Lower leg skin (tissue), 4 donors: ENCODE results near the gene RRAGC. TPM values are rescaled to one million over a fixed set of nuclear protein-coding genes. Genes with fewer than 3 reads are reported as not detected.

Experiments used
- DNase-seq, 2 donors: peaks; one replicate each; pipeline ENCODE4 v3.0.0-alpha.2; 2019; ENCODE audit warnings: low spot score in 2 of 2
- H3K4me3 ChIP-seq: fragments of 200-600 bp; sonication (generic); 2 replicates; pipeline ENCODE4 v1.5.1; 2017; ENCODE audit warnings: mild to moderate bottlenecking, low read depth; ENCODE audit not compliant: poor library complexity, severe bottlenecking
- CTCF ChIP-seq, 3 donors: fragments of 450-650 bp; IDR thresholded peaks; one replicate each; pipeline ENCODE4 v1.5.1; 2016; ENCODE audit warnings: antibody characterized with exemption in 3 of 3, mild to moderate bottlenecking in 3 of 3, moderate library complexity in 2 of 3
- POLR2A ChIP-seq, 2 donors: fragments of 450-650 bp; IDR thresholded peaks; one replicate each; pipeline ENCODE4 v1.6.1; 2016 to 2017; ENCODE audit warnings: antibody characterized with exemption in 2 of 2, mild to moderate bottlenecking in 1 of 2, moderate library complexity in 1 of 2
- WGBS, 2 donors: methylation state at CpG; one replicate each; pipeline ENCODE4 v1.1.5; 2018; 5-methylcytosine and 5-hydroxymethylcytosine counted together
- intact Hi-C: fragments of 100-400 bp; cut with DNase I; formaldehyde crosslinking; loops from one replicate; pipeline ENCODE4 v1.15.0; 2023; ENCODE audit warnings: low total_unique reads
- total RNA-seq, 4 donors: library from RNA; depleted of rRNA; stranded (reverse); fragments of >200 nt; gene quantifications; one replicate each; pipeline ENCODE4 v1.1.0, GENCODE V29; 2016

RRAGC gene
- total RNA-seq, 4 donors from 2014 or later = 19.5 to 27.7 (median 21.6) TPM

DNA sequence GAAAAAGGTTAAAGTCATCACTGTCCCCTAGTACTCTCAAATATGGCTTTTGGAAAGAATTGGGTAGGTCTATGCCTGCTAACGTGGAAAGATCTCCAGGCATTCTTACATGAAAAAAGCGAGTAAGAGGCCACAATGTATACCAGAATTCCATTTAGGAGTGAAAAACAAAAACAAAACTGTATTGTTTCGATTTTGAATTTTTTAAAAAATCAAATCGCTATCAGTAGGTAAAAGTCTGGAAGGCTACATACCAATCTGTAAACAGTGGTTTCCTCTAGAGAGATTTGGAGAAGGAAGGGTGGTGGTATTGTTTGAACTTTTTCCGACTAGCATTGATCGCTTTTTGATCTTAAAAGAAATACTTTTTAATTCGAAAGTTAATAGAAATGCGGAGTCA is 55.9 kb downstream of the RRAGC start:
- no peak for TF ChIP-seq CTCF (IDR thresholded peaks at IDR 0.05)
- no peak for TF ChIP-seq POLR2A (IDR thresholded peaks at IDR 0.05)
- no peak overlapping the region for H3K4me3 ChIP-seq
- DNase-seq = no peak
- intact Hi-C loops = no loop called here
- WGBS, 2 donors = 9 to 14% methylated on average over 8 of the region's 8 CpGs

DNA sequence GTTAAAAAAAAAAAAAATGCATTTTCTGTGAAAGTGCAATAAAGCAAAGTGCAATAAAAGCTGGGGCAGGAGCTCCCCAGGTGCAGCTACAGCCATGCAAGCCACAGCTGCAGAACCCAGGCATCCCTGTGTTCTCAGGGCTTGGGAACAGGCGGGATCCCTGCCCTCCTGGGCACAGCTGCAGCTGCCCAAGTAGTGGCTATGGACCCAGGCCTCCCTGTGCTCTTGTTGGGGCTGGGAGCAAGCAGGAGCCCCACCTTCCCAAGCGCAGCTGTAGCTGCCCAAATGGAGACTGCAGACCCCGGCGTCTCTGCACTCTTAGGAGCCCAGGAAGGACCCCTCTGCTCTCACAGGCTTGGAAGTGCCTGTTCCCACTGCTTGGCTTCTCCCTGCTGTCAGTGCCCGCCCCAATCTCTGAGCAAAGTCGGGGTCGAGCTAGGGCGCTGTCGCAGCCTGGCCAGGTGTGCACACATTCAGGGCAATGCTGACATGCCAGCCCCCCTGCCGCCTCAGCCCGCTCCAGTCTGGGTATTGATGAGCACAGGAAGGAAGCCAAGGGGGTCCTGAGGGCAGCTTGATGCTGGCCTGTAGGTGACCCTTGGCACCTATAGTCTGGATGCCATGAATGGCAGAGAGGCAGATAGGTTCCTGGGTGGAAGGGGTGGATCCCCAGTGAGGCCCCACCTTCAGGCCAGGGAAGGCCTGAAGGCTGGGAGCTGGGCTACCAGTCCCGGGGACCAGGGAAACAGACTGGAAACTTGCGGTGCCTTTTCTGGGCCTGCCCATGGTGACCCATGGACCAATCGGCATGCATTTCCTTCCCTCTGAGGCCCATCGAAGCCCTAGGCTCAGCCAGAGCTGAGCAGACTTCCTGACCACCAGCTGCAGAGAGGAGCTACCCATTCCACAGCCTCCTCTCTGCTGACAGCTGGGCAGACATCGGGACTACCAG is 58.6 kb downstream of the RRAGC start:
- DNase-seq = peak in 1 of 2 donors; percentile 78
- intact Hi-C loops = no loop called here
- WGBS, 2 donors = 75 to 85% methylated on average over 8 to 16 of the region's 16 CpGs
- no peak for TF ChIP-seq POLR2A (IDR thresholded peaks at IDR 0.05)
- no peak for TF ChIP-seq CTCF (IDR thresholded peaks at IDR 0.05)
- no peak overlapping the region for H3K4me3 ChIP-seq

GRCh38 chr1:38793299-38793698 is 66.3 kb downstream of the RRAGC start:
- intact Hi-C loops = no loop called here
- DNase-seq = no peak
- no peak overlapping the region for H3K4me3 ChIP-seq
- TF ChIP-seq POLR2A (IDR thresholded peaks at IDR 0.05) = no peak
- no peak for TF ChIP-seq CTCF (IDR thresholded peaks at IDR 0.05)

GRCh38 chr1:38791892-38792291 is 67.7 kb downstream of the RRAGC start:
- no peak for TF ChIP-seq POLR2A (IDR thresholded peaks at IDR 0.05)
- peak in 1 of 2 donors; percentile 31 for DNase-seq
- no peak overlapping the region for H3K4me3 ChIP-seq
- 61 to 75% methylated on average over 1 of the region's 1 CpG for WGBS, 2 donors
- intact Hi-C loops = no loop called here

DNA sequence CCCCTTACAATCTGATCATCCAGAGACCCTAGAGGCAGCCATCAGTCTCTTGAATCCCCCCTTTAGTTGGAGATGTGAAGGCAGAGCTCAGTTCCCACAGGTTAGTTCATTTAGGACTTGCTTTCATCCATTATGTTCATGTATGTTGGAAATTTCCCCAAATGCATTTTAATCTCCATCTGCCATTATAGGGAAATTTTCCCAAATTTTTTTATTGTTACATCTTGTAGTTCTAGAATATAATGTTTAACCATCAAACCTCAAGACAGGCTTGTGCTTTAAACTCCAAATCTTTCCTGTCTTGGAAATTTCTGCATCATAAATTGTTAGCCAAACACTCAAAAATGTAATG is 68.4 kb downstream of the RRAGC start:
- DNase-seq = no peak
- intact Hi-C loops = no loop called here
- no peak overlapping the region for H3K4me3 ChIP-seq
- TF ChIP-seq POLR2A (IDR thresholded peaks at IDR 0.05) (no peak), CTCF (IDR thresholded peaks at IDR 0.05) (no peak)

DNA sequence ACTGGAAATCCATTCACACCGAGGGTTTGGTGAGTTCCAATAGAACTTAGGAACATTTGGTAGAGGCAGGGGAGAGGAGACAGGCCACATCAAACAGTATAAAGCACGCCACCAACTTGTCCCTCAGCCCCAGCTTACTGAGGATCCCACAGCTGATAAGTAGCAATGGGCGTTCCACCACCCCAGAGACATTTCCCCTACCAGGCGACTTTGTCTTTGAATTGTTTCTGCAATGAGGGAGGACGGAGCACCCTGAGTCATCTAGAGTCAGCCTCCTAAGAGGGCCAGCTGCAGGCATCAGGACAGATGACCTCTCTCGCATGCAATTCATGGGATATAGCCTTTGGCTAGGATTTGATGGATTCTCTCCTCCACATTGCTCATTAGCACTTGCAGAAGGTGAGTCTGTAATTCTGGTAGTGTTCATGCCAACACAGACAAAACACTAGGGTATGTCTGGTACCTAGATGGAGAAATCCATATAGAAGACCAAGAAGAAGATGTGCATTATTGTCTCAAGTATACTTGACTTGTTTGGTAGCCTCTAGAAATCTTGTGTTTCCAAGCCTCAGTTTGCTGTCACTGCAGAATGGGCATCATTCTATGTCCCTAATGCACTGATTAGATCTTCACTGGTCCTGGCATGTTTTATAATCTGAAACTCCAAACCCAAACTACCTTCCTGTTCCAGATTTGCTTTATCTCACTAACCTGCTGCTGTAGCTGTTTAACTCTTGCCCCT is 69.0 kb downstream of the RRAGC start:
- H3K4me3 ChIP-seq = no peak overlapping the region
- TF ChIP-seq CTCF (IDR thresholded peaks at IDR 0.05) = no peak
- TF ChIP-seq POLR2A (IDR thresholded peaks at IDR 0.05) = no peak
- WGBS, 2 donors = 78% methylated on average over 6 of the region's 6 CpGs
- intact Hi-C loops = no loop called here
- DNase-seq = peak in 1 of 2 donors; percentile 1
